Endothelial cell of hepatic sinusoid (primary cell): ENCODE data around the gene LAMA3.

Experiments
- in situ Hi-C: cut with HindIII; loops from 2 replicates; pipeline ENCODE4 v1.10.0; 2017; ENCODE audit warnings: low sequenced_read_pairs

Gene LAMA3

GRCh38 chr18:23811176-23811575, 121.9 kb downstream of the LAMA3 start:
- in situ Hi-C loops = loop anchor here (25.0 kb wide), 1 partner anchor 99 kb away; no protein-coding TSS in a partner anchor

GRCh38 chr18:23812546-23813440, 123.5 kb downstream of the LAMA3 start:
- in situ Hi-C loops = loop anchor here (25.0 kb wide), 1 partner anchor 100 kb away; no protein-coding TSS in a partner anchor

GRCh38 chr18:23814991-23815614, 125.8 kb downstream of the LAMA3 start:
- in situ Hi-C loops = loop anchor here (25.0 kb wide), 1 partner anchor 103 kb away; no protein-coding TSS in a partner anchor

- in situ Hi-C loops = loop anchor here (25.0 kb wide), 1 partner anchor 104 kb away; no protein-coding TSS in a partner anchor
Observed at GRCh38 chr18:23816021-23816420, 126.8 kb downstream of the LAMA3 start.

GRCh38 chr18:23816740-23817139, 127.5 kb downstream of the LAMA3 start:
- in situ Hi-C loops = loop anchor here (25.0 kb wide), 1 partner anchor 104 kb away; no protein-coding TSS in a partner anchor

GRCh38 chr18:23819001-23819400, 129.7 kb downstream of the LAMA3 start:
- in situ Hi-C loops = loop anchor here (25.0 kb wide), 1 partner anchor 107 kb away; no protein-coding TSS in a partner anchor

GRCh38 chr18:23822590-23823385, 133.5 kb downstream of the LAMA3 start:
- in situ Hi-C loops = loop anchor here (25.0 kb wide), 1 partner anchor 110 kb away; no protein-coding TSS in a partner anchor

- in situ Hi-C loops = loop anchor here (25.0 kb wide), 1 partner anchor 112 kb away; no protein-coding TSS in a partner anchor
Observed at GRCh38 chr18:23824240-23824639, 135.0 kb downstream of the LAMA3 start.

GRCh38 chr18:23824669-23825068, 135.4 kb downstream of the LAMA3 start:
- in situ Hi-C loops = loop anchor here (25.0 kb wide), 1 partner anchor 112 kb away; no protein-coding TSS in a partner anchor

- in situ Hi-C loops = no loop called here
Observed at GRCh38 chr18:23825496-23825895, 136.2 kb downstream of the LAMA3 start.

- in situ Hi-C loops = no loop called here
Observed at GRCh38 chr18:23825978-23826405, 136.7 kb downstream of the LAMA3 start.

- in situ Hi-C loops = no loop called here
Observed at GRCh38 chr18:23826850-23827620, 137.8 kb downstream of the LAMA3 start.

GRCh38 chr18:23827681-23828080, 138.4 kb downstream of the LAMA3 start:
- in situ Hi-C loops = no loop called here

GRCh38 chr18:23828426-23828825, 139.2 kb downstream of the LAMA3 start:
- in situ Hi-C loops = no loop called here

GRCh38 chr18:23832911-23833310, 143.7 kb downstream of the LAMA3 start:
- in situ Hi-C loops = no loop called here

GRCh38 chr18:23833714-23834113, 144.5 kb downstream of the LAMA3 start:
- in situ Hi-C loops = no loop called here

GRCh38 chr18:23835091-23835490, 145.8 kb downstream of the LAMA3 start:
- in situ Hi-C loops = no loop called here

- in situ Hi-C loops = no loop called here
Observed at GRCh38 chr18:23835506-23835905, 146.3 kb downstream of the LAMA3 start.

- in situ Hi-C loops = no loop called here
Observed at GRCh38 chr18:23837591-23837990, 148.3 kb downstream of the LAMA3 start.

- in situ Hi-C loops = no loop called here
Observed at GRCh38 chr18:23838233-23838632, 149.0 kb downstream of the LAMA3 start.
